Fibroblast of pulmonary artery (primary cell): ENCODE data around the gene PLXDC2.
"Not testable (repeated sequence)": the region's sequence is repeated elsewhere in the genome, so short reads cannot be mapped to it uniquely, and the experiment has no call there.

Experiments
- DNase-seq: peaks from one replicate; pipeline ENCODE4 v3.0.0-alpha.2; 2010; ENCODE audit warnings: low read depth
- H3K4me3 ChIP-seq: replicated peaks from 2 replicates; pipeline ENCODE4 v1.5.1; 2011; ENCODE audit warnings: low read depth, mild to moderate bottlenecking, control low read depth, low read length, moderate library complexity
- TF ChIP-seq, protein P1 (sequence below): IDR thresholded peaks from 2 replicates; pipeline ENCODE4 v1.5.1; 2011; ENCODE audit warnings: mild to moderate bottlenecking, control low read depth, low read length, inconsistent platforms; ENCODE audit errors: missing control alignments

PLXDC2 gene

GRCh38 chr10:20041931-20042330 lies 225.7 kb downstream of the PLXDC2 start:
- no peak overlapping the region for H3K4me3 ChIP-seq
- no peak for DNase-seq
- TF ChIP-seq, protein P1, sequence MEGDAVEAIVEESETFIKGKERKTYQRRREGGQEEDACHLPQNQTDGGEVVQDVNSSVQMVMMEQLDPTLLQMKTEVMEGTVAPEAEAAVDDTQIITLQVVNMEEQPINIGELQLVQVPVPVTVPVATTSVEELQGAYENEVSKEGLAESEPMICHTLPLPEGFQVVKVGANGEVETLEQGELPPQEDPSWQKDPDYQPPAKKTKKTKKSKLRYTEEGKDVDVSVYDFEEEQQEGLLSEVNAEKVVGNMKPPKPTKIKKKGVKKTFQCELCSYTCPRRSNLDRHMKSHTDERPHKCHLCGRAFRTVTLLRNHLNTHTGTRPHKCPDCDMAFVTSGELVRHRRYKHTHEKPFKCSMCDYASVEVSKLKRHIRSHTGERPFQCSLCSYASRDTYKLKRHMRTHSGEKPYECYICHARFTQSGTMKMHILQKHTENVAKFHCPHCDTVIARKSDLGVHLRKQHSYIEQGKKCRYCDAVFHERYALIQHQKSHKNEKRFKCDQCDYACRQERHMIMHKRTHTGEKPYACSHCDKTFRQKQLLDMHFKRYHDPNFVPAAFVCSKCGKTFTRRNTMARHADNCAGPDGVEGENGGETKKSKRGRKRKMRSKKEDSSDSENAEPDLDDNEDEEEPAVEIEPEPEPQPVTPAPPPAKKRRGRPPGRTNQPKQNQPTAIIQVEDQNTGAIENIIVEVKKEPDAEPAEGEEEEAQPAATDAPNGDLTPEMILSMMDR: no peak

- DNase-seq, H3K4me3 ChIP-seq: not testable (repeated sequence)
Observed at GRCh38 chr10:20045100-20045499, 228.9 kb downstream of the PLXDC2 start.

DNA sequence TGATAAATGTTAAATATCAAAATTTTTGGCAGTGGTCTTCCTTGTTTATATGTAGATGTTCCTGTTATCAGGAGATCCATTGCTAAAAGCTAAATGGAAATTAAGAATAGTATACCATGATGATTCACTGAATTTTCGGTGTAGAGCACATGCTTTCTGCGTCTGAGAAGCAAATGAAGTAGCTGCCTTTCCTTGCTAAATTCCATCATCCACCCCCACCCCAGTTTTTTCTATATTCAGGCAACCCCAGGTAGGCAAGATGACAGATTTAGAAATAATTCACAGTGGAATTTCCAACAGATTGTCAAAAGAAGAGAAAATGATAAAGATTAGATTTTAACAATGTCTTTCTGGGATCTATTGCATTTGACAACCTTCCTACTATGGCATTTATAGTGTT lies 231.9 kb downstream of the PLXDC2 start:
- no peak overlapping the region for H3K4me3 ChIP-seq
- no peak for DNase-seq
- TF ChIP-seq, protein P1: no peak

DNA sequence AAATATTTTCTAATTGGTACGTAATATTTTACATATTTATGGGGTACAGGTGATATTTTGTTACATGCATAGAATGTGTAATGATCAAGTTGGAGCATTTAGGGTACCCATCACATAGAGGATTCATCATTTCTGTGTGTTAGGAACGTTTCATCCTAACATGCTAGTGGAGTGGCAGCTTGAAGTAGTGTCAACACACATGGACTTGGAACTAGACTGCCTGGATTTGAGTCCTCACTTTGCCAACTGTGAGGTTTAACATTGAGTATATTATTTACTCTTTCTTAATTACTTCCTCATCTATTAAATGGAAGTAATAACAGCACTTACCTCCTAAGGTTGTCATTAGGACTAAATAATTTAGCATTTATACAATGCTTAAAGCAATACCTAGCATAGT lies 241.9 kb downstream of the PLXDC2 start:
- DNase-seq: no peak
- H3K4me3 ChIP-seq: no peak overlapping the region
- TF ChIP-seq, protein P1: no peak

- H3K4me3 ChIP-seq: no peak overlapping the region
- peak; percentile 10 for DNase-seq
- TF ChIP-seq, protein P1: no peak
Observed at GRCh38 chr10:20059084-20059835, 243.0 kb downstream of the PLXDC2 start.

GRCh38 chr10:20065814-20066213 lies 249.6 kb downstream of the PLXDC2 start:
- TF ChIP-seq, protein P1: no peak
- H3K4me3 ChIP-seq: no peak overlapping the region
- DNase-seq: no peak

DNA sequence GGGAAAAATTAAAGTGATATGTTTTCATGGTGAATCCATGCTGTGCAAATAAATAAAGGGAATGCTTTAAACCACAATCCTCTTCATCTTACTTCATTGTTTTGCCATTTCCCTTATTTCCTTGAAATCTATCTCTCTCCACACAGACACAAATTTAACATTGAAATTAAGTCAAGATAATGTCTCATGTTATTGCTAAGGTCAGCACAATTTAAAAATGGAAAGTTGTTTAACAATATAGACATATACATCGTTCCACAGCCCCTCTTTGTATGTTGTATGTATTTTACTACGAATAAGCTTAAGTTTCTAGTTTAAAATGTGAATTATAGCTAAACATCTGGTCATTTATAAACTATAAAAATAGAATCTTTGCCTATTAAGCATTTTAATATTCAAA lies 256.9 kb downstream of the PLXDC2 start:
- no peak overlapping the region for H3K4me3 ChIP-seq
- DNase-seq: no peak
- TF ChIP-seq, protein P1: no peak
